ENCODE data around the gene FRG2.
"Not testable (repeated sequence)": the region's sequence is repeated elsewhere in the genome, so short reads cannot be mapped to it uniquely, and the experiment has no call there.

FRG2 gene

GRCh38 chr4:190015538-190016368 lies 11.3 kb downstream of the FRG2 start:
- DNase-seq: no peak

DNA sequence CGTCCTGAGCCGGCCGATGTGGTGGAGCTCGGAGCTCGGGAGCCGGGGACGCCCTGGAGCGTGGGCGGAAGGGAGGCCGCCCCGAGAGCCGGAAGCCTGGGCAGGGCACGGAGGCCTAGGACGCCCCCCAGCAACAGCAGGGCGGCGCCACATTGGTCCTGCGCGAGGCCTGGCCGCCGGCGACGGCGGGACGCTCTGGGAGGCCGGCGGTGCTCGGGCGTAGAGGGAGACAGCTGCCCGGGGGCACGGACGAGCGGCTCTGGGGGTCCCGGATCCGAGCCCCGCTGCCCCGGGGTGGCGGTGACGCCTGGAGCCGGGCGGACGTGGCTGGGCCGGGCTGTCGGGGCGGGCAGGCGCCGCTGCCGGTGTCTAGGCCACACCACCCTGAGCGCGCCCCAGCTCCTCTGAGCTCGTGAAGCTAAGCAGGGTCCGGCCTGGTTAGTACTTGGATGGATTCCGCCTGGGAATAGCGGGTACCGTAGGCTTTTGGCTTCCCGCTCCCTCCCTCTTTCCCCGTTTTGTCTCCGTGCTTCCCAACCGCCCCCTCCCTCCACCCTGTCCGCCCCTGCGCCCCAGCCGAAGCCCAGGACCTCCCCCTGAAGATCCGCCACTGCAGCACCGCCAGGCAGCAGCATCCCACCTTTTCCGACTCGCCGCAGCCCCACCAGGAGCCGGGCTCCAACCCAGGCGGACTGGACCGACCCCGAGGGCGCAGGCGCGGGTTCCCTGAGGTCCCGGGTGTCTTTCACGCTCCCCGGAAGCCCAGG lies 12.1 kb downstream of the FRG2 start:
- no peak for DNase-seq

DNA sequence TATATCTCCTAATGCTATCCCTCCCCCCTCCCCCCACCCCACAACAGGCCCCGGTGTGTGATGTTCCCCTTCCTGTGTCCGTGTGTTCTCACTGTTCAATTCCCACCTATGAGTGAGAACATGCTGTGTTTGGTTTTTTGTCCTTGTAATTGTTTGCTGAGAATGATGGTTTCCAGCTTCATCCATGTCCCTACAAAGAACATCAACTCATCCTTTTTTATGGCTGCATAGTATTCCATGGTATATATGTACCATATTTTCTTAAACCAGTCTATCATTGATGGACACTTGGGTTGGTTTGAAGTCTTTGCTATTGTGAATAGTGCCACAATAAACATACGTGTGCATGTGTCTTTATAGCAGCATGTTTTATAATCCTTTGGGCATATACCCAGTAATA lies 37.1 kb downstream of the FRG2 start:
- not testable (repeated sequence) for DNase-seq

GRCh38 chr4:189988877-189989431 lies 38.1 kb downstream of the FRG2 start:
- DNase-seq: no peak

DNA sequence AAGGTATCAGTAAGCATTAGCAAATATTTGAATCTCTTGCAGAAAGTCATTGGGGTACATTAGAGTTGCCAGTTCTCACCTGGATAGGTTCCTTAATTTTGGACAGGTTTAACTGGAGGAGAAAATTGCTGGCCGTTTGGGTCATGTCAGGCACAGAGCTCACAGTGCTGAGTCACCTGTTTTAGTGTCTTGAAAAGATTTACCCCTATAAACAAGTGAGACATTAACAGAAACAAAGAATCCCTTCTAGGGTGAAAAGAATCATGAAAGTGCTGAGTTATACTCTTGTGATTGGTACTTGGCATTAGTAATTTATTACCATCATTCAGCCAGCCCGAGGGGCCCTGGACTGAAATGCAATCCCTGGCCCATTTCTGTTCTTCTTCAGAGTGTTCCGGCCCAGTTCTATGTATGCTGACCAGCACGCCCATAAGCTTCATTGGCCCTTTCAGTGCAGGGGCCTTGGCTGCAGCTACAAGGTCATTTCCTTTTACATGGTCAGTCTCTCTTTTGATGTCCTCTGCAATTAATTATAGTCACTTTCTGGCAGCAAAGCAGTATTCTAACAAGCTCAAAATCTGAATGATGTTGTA lies 41.3 kb downstream of the FRG2 start:
- DNase-seq: not testable (repeated sequence)

- not testable (repeated sequence) for DNase-seq
These were observed 42.4 kb downstream of the FRG2 start for GRCh38 chr4:189984661-189985060.

DNA sequence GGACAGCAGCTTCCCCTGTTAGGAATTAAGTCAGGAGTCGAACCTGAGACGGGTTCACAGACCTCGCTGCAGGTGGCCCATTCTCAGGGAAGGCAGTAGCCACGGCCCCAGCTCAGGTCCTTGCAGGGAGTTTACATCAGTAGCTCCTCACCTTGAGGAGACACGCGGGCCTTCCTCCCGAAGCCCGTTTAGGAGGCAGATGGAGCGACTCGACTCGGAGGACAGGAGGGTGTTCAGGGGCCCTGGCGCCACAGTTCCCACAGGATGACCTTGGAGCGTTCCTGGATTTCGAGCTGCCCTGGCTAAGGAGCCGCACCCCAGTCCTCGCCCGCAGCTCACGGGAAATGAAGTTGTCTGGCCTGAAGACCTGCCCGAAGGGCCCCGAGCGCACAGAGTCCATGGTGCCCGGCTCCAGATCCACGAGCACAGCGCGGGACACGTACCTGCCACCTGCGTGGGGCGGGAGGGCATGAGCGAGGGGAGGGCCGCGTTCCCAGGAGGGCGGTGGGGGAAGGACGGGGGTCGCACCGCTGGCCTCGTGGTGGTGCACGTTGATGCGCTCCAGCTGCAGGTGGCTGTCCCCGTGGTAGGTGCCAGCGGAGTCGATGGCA lies 43.0 kb downstream of the FRG2 start:
- DNase-seq: not testable (repeated sequence)

GRCh38 chr4:189981970-189982369 lies 45.1 kb downstream of the FRG2 start:
- no peak for DNase-seq

DNA sequence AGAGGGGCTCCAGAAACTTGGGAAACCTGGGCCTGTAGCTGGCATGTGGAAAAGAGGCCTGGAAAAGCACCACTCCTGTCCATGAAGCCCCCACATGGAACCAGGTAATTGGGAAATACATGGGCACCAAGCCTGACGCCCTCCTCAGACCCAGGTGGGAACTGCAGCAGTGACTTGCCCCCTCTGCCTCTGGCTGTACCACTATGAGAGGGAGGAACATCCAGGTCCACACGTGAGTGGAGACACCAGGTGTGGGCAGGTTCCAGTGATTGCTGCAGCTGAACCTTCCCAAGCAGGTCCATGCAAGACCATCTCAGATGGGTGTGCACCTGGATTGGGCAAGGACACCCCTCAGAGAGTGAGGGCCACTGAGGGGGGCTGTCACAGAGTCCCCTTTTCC lies 46.8 kb downstream of the FRG2 start:
- DNase-seq: not testable (repeated sequence)

- no peak for DNase-seq
These were observed 47.6 kb downstream of the FRG2 start for GRCh38 chr4:189979196-189980047.

Data from NCI-H1092 (cell line).